Body of pancreas (tissue), 4 donors: ENCODE data around the gene CTDSPL.

Experiments used
- CTCF ChIP-seq, 7 experiments: fragments of 450-650 bp in 4 of 7; fragments of 200-600 bp in 3 of 7; sonication (generic) in 3 of 7; IDR thresholded peaks; one replicate each; pipeline ENCODE4 v1.5.1; 2016 to 2019; ENCODE audit warnings: antibody characterized with exemption in 7 of 7
- POLR2A ChIP-seq, 3 donors: fragments of 450-650 bp; IDR thresholded peaks; one replicate each; pipeline ENCODE4 v1.6.1; 2016; ENCODE audit warnings: antibody characterized with exemption in 3 of 3, mild to moderate bottlenecking in 2 of 3

GRCh38 chr3:37899101-37899707, 37.5 kb downstream of the CTDSPL start:
- no peak for TF ChIP-seq POLR2A (IDR thresholded peaks at IDR 0.05)
- TF ChIP-seq CTCF (IDR thresholded peaks at IDR 0.05): no peak
